ENCODE results near the gene ZP3.
A peak's percentile ranks its signal among the peaks of the same experiment; 100 is the strongest.
"Not testable (repeated sequence)": the region's sequence is repeated elsewhere in the genome, so short reads cannot be mapped to it uniquely, and the experiment has no call there.

The ZP3 gene

DNA sequence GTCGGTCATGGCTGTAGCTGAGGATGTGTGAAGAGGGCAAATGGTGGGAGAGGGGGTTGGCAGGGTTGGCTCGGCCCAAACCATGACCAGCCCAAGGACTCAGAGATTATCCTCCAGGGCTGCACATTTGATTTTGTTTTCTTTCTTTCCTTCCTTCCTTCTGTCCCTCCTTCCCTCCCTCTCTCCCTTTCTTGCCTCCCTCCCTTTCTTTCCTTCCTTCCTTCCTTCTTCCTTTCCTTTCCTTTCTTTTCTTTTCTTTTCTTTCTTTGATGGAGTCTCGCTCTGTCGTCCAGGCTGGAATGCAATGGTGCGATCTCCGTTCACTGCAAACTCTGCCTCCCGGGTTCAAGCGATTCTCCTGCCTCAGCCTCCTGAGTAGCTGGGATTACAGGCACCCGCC, 19.0 kb upstream of the ZP3 start:
- DNase-seq (ENCODE audit: low read depth): no peak

DNA sequence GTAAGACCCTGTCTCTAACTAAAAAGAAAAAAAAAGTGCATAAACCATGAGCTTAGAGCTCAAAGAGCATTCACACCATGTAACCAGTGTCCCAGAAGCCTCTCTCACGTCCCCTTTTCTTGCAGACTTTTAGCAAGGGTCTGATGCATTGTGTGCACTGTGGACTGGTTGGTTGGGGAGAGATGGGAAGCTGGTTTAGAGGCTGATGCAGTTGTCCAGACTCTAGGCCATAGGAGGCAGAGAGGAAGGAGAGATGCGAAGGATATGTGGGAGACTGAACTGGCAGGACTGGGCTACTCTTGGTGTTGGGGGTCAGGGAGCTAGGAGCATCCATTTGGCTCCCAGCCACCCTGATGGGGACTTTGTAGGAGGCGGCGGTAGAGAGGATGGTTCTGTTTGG, 17.0 kb upstream of the ZP3 start:
- no peak for DNase-seq (ENCODE audit: low read depth)

DNA sequence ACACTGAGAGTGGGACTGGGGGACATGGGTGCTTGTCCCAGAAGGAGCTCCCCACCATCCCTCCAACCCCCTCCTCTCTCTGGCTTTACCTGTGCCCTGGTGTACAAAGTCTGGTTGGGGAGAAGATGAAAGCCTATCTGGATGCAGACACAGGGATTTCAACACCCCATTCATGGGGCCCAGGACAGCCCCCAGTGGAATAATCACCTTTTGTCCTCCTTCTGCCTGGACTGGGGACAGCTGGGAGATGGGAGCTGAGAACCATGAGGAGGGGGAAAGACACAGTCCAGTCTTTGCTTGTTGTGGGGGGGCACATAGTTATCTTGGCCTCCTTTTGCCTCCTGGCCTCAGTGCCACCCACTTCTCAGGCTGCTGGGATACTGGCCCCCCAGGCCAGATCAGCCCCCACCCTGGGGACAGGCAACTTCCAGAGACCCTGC, 16.6 kb upstream of the ZP3 start:
- no peak for DNase-seq (ENCODE audit: low read depth)

DNA sequence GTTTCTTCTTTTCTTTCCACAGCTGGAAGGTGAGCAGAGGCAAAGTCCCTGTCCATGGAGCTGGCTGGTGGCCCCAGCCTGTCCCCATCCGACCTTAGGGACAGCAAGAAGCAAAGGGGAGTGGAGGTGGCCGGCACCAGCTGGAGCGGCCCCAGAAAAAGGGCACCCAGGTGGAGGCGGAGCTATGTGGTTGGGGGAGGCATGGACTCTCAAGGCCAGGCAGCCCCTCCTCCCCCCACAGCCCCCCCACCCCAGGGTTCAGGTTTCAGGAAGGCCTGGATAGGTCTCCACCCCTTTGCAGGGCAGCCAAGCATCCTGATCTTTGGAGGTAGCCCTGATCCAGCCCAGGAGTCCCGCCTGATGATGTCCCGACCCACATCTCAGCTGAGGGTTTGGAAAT, 15.2 kb upstream of the ZP3 start, which contains the start of gene SSC4D:
TSS of gene SSC4D (minus strand) at position 161 of the 400 bp plus-strand sequence. CDS start 5,258 bp downstream, outside the sequence.
- no peak for DNase-seq (ENCODE audit: low read depth)

DNA sequence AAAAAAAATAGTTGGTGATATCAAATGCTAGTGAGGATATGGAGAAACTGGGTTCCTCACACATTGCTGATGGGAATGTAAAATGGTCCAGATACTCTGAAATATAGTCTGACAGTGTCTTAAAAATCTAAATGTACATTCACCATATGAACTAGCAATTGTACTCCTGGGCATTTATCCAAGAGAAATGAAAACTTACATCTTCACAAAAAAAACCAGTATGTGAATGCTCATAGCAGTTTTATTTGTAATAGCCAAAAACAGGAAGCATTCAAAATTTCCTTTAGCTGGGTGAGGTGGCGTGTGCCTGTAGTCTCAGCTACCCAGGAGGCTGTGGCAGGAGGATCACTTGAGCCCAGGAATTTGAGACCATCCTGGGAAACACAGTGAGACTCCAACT, 13.1 kb upstream of the ZP3 start:
- no peak for DNase-seq (ENCODE audit: low read depth)

DNA sequence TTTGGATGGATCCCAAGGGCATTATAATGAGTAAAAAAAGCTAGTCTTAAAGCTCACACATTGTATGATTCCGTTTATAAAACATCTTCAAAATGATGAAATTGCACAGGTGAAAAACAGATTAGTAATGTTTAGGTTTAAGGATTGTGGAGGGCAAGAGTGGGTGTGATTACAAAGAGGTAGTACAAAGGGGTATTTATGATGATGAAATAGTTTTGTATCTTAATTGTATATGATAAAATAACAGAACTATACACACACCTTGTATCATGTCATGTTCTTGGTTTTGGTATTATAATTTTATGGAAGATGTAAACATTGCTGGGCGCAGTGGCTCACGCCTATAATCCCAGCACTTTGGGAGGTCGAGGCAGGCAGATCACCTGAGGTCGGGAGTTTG, 12.5 kb upstream of the ZP3 start:
- no peak for DNase-seq (ENCODE audit: low read depth)

DNA sequence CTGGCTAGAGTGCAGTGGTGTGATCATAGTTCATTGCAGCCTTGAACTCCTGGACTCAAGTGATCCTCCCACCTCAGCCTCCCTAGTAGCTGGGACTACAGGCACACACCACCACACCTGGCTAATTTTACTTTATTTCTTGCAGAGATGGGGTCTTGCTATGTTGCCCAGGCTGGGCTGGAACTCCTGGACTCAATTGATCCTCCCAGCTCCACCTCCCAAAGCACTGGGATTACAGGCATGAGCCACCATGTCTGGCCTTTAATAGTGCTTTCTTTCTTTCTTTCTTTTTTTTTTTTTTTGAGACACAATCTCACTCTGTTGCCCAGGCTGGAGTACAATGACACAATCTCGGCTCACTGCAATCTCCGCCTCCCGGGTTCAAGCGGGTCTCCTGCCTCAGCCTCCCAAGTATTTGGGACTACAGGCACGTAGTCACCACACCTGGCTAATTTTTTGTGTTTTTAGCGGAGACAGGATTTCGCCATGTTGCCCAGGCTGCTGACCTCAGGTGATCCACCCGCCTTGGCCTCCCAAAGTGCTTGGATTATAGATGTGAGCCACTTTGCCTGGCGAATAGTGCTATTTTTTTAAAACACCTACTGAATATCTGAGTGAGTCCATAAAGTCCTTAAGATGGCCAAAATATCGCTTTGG, 7.0 kb upstream of the ZP3 start:
- DNase-seq (ENCODE audit: low read depth): not testable (repeated sequence)

DNA sequence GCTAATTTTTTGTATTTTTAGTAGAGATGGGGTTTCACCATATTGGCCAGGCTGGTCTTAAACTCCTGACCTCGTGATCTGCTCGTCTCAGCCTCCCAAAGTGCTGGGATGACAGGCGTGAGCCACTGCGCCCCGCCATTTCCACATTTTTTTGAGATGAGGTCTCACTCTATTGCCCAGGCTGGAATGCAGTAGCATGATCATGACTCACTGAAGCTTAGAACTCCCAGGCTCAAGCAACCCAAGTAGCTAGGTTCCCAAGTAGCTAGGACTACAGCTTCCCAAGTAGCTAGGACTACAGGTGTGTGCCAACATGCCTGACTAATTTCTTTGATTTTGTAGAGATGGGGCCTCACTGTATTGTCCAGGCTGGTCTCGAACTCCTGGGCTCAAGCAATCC, 3.7 kb upstream of the ZP3 start:
- DNase-seq (ENCODE audit: low read depth): not testable (repeated sequence)

DNA sequence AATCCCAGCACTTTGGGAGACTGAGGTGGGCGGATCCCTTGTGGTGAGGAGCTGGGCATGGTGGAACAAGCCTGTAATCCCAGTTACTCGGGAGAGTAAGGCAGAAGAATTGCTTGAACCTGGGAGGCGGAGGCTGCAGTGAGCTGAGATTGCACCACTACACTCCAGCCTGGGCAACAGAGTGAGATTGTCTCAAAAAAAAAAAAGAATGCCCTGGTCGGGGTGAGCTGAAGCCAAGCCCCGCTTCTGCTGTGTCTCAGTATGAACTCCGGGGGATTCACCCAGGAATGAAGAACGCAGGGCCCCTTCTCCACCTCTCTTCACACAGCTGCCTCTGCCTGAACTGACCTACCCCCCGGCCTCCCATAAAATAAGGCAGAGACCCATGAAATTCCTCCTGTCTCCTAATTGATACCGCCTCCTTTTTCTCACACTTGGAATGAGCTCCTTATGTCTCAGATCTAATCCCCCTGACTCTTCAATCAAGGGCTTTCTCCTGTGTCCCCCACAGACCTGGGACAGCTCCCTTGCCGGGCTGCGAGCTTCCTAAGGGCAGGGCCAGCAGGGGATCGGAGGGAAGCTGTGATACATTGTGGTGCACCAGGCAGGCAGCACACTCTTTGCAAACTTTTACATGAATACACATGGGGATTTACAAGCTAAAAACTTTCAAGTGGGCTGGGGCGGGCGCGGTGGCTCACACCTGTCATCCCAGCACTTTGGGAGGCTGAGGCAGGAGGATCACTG, 911 bp upstream of the ZP3 start:
- DNase-seq (ENCODE audit: low read depth): no peak

DNA sequence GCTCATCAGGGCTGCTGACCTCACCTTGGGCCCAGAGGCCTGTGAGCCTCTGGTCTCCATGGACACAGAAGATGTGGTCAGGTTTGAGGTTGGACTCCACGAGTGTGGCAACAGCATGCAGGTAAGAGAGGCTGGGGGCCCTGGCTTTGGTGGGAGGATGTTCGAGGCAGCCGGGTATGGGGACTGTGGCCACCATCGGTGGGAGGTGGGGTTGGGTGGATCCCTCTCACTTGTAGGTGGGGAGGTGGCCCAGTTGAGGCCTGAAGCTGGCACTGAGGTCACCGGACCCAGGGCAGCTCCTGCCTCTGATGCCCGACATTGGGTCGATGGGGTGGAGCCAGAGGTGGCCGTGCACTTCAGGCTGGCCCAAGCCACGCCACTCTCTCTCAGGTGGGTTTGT, 406 bp downstream of the ZP3 start:
- no peak for DNase-seq (ENCODE audit: low read depth)

DNA sequence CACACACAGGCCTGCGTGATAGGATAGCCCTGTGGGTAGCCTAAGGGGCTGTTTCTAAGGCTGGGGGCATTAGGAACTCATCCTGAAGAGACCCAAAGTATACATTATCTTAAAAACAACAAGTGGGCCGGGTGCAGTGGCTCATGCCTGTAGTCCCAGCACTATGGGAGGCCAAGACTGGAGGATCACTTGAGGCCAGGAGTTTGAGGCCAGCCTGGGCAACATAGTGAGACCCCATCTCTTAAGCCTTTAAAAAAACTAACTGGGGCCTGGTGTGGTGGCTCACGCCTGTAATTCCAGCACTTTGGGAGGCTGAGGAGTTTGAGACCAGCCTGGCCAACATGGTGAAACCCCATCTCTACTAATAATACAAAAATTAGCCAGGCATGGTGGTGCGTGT, 808 bp downstream of the ZP3 start:
- not testable (repeated sequence) for DNase-seq (ENCODE audit: low read depth)

DNA sequence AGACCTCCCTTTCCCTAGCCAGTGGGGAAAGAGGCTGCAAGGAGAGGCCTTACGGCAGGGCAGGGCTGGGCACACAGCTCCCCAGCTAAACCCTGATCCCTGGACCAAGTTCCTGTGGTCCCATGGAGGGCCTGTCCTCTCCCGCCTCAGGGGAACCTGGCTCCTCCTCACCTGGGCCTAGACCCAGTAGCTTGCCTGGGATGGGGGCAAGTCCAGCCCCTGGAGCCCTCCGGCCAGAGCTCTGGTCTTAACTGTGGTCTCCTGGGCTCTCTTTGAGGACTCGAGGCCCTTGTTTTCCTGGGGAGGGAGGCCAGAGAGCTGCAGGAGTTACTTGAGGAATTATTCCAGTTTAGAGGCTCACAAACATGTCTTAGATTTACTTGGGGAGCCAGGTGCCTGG, 1.5 kb downstream of the ZP3 start:
- DNase-seq (ENCODE audit: low read depth): no peak

DNA sequence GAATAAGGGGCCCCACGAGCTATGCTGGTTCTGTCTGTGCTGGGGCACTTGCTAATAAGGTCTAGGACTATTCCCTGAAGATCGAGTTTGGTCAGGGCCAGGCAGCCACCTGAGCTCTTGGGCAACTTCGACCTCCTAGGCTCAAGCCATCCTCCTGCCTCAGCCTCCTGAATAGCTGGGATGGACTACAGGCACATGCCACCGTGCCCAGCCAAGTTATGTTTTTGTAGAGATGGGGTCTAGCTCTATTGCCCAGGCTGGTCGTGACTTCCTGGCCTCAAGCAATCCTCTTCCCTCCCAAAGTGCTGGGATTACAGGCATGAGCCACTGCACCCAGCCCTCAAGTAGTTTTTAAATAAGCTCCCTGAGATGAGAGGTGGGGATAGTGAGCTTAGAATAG, 2.9 kb downstream of the ZP3 start:
- no peak for DNase-seq (ENCODE audit: low read depth)

DNA sequence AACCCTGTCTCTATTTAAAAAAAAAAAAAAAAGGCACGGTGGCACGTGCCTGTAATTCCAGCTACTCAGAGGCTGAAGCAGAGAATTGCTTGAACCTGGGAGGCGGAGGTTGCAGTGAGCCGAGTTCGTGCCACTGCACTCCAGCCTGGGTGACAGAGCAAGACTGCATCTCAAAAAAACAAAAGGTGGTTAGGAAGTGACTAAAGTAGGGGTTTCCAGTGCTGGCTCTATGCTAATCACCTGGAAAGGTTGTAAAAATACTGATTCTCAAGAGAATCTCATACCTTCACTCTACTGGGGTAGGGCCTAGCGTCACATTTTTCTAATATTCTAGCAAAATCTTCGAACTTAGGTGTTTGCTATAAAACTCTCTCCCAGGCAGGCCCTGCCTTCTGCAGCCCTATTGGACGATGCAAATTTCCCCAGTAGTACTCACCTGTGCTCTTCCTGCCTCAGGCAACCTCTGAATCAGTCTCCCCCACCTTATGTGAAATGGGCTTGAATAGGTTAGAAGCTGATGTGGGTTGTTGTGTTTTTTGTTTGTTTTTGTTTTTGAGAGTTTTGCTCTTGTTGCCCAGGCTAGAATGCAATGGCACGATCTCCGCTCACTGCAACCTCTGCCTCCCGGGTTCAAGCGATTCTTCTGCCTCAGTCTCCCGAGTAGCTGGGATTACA, 3.5 kb downstream of the ZP3 start:
- DNase-seq (ENCODE audit: low read depth): no peak

DNA sequence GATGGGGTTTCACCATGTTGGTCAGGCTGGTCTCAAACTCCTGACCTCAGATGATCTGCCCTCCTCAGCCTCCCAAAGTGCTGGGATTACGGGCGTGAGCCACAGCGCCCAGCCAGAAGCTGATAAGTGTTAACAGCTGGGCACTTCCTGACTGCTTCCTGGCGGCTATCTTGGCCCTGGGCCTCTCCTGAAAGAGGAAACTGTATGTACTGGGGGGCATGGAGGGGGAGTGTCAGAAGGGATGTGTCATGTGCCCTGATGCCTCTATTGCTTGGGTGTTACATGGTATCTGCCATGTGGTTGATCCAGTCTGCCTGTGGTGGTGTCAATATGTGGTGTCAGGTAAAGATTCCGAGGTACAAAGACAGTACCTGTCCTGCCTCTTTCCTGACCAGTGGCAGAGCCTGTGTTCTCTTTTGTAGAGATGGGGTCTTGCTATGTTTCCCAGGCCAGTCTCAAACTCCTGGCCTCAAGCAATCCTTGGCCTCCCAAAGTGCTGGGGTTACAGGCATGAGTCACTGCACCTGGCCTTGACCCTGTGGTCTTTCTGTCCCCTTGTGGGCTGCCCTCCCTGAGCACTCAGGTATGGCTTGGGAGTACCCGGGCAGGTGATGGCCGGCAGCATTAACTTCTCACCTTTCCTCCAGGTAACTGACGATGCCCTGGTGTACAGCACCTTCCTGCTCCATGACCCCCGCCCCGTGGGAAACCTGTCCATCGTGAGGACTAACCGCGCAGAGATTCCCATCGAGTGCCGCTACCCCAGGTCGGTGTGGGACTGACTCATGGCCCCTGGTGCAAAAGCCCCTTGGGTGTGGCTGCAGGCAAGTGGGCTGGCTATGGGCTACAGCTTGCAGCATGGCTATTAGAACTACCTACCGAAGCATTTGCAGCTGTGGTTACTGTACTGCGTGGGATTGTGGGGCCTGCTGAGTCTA, 4.4 kb downstream of the ZP3 start:
- DNase-seq (ENCODE audit: low read depth): no peak

DNA sequence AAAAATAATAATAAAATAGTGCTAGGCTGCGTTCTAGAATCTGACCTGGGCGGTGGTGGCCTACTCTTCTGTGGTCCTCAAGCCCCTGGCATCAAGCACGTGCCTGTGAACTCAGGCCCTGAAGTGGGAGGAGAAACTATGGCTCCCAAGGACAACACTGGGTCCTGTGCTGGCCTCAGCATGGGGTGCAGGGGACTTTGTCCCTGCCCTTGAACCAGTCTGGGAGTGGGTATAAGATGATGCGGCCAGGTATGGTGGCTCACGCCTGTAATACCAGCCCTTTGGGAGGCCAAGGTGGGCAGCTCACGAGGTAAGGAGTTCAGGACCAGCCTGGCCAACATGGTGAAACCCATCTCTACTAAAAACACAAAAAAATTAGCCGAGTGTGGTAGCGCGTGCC, 5.5 kb downstream of the ZP3 start:
- no peak for DNase-seq (ENCODE audit: low read depth)

DNA sequence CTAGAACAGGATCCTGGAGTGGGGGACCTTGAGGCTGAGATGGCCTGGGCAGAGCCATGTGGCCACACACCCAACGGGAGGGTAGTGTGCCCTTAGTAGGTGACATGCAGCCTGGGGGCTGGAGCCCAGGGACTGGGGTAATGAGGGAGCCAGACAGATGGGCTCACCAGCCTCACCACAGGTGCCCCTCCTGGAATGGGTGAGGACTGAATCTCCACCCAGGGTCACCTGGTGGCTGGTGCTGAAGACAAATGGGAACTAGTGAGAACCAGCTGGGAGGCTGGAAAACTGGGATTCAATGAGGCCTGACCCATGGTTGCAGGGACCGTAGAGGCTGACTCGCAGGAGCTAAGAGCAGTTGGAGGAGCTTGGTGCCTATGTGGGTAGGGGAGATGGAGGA, 6.1 kb downstream of the ZP3 start:
- DNase-seq (ENCODE audit: low read depth): no peak

DNA sequence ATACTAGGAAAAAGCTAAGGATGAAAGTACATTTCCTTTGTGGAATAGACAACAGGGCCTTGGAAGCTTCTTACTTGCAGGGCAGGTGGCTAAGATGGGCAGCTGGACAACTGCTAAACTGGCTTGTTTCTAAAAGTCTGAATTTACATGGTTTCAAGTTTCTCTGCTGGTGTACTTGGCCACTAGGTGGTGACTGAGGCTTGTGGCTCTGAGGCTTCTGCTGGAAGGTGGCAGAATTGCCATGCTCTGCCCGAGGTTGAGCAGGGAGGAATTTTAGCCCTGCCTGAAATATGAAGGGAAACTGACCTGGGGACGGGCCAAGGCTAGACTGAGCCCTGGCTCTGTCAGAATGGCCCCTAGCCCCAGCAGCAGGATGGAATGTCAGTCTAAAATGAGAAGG, 13.1 kb downstream of the ZP3 start:
- DNase-seq (ENCODE audit: low read depth): peak; percentile 45

DNA sequence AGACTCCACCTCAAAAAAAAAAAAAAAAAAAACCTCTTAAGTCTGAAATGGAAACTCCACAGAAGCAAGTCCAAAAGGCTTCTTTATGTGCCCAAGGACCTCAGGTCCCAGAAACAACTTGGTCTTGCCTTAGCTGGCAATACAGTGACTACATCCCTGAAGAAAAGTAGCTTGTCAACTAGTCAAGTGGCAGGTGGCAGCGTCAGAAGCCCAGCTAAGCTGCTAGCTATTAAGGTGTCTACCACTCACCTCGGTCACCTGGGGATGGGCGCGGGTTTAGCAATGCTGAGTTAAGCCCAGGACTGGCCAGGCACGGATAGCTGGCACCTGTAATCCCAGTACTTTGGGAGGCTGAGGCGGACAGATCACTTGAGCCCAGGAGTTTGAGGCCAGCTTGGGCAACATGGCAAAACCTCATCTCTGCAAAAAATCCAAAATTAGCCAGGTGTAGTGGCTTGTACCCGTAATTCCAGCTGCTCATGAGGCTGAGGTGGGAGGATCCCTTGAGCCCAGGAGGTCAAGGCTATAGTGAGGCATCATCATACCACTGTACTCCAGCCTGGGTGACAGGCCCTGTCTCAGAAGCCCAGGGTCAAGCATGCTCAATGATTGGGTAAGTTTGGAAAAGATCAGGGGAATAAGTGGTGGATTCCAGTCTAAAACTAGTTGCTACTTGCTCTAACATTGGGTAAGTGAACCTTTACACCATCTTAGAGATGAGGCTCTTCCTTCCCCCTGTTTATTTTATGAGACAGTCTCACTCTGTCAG, 14.6 kb downstream of the ZP3 start:
- DNase-seq (ENCODE audit: low read depth): not testable (repeated sequence)

DNA sequence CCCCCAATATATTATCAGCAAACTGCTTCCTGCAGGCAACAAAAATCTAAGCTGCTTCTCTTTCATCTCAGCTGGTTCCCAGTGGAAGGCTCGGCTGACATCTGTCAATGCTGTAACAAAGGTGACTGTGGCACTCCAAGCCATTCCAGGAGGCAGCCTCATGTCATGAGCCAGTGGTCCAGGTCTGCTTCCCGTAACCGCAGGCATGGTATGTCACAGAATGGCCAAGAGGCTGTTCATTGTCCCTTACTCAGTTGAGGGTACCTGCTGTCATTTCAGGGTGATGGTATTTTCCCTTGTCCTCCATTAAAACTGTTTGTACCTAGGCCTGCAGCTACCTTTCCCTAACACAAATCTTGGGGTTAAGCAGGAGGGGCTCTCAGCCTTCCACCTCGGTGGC, 15.7 kb downstream of the ZP3 start:
- not testable (repeated sequence) for DNase-seq (ENCODE audit: low read depth)

DNA sequence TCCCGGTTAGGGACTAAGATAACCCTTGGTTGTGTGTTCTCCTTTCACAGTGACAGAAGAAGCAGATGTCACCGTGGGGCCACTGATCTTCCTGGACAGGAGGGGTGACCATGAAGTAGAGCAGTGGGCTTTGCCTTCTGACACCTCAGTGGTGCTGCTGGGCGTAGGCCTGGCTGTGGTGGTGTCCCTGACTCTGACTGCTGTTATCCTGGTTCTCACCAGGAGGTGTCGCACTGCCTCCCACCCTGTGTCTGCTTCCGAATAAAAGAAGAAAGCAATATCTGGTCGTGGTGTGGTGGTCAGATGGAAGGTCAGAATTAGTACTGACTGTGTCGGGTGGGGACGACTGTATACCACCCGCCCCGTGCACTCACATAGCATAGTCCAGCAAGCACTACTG, 17.0 kb downstream of the ZP3 start:
- not testable (repeated sequence) for DNase-seq (ENCODE audit: low read depth)
